AG09319 (cell line): ENCODE measurements around the gene FBP1.

ENCODE experiments used
- DNase-seq: peaks from one replicate; pipeline ENCODE4 v3.0.0-alpha.2; 2010; ENCODE audit warnings: low read depth; ENCODE audit errors: extremely low read depth
- TF ChIP-seq, protein P1 (sequence below): IDR thresholded peaks from 2 replicates; pipeline ENCODE4 v1.5.1; 2011; ENCODE audit warnings: low read depth, mild to moderate bottlenecking, inconsistent platforms, low read length, moderate library complexity

FBP1 gene

DNA sequence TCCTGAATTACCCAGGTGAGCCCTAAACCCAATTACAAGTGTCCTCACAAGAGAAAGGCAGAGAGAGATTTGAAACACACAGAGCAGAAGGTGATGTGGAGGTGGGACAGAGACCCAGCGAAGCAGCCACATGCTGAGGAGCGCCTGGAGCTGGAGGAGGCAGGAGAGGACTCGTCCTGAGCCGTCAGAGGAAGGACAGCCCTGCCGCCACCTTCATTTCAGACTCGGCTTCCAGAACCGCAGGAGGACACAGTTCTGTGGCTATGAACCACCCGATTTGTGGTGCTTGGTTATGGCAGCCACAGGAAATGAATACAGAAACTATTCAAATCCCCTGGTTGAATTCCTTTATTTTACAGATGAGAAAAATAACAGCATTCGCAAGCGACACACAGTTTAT lies 16.4 kb upstream of the FBP1 start:
- TF ChIP-seq, protein P1, sequence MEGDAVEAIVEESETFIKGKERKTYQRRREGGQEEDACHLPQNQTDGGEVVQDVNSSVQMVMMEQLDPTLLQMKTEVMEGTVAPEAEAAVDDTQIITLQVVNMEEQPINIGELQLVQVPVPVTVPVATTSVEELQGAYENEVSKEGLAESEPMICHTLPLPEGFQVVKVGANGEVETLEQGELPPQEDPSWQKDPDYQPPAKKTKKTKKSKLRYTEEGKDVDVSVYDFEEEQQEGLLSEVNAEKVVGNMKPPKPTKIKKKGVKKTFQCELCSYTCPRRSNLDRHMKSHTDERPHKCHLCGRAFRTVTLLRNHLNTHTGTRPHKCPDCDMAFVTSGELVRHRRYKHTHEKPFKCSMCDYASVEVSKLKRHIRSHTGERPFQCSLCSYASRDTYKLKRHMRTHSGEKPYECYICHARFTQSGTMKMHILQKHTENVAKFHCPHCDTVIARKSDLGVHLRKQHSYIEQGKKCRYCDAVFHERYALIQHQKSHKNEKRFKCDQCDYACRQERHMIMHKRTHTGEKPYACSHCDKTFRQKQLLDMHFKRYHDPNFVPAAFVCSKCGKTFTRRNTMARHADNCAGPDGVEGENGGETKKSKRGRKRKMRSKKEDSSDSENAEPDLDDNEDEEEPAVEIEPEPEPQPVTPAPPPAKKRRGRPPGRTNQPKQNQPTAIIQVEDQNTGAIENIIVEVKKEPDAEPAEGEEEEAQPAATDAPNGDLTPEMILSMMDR, result no peak

DNA sequence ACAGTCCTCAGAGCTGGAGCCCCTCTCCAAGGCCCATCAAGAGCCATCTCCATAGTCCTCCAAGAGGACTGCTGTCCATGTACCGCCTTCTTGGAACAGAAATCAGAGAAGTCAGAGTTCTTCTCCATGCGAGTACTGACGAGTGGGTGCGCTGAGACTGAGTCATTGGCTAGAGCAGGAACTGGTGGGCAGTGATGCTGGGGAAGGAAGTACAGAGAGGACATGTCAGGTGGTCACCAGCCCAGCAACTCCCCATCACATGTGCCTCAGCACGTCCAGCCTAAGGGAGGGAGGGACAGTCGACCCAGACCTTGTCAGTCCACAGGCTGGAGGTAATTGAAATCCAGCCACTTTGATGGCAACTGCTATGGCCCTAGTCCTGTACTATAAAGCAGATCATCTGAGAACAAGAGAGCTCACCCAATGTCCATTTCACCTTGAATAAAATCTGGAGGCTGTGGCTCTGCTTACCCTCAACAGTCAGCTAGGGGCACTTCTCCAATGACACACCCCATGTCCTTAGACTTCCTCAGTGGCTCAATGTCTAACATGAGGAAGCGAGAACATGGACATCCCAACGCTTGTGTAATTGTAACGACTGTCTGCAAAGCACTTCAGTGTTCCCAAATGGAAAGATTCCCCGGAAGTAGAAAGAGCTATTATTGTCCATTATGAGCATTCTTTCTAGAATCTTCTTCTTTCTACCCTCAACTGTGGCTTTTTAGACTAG lies 15.0 kb upstream of the FBP1 start:
- TF ChIP-seq, protein P1, result no peak
- no peak for DNase-seq

More for the DNA sequence above, 16.4 kb upstream of the FBP1 start:
- no peak for DNase-seq

DNA sequence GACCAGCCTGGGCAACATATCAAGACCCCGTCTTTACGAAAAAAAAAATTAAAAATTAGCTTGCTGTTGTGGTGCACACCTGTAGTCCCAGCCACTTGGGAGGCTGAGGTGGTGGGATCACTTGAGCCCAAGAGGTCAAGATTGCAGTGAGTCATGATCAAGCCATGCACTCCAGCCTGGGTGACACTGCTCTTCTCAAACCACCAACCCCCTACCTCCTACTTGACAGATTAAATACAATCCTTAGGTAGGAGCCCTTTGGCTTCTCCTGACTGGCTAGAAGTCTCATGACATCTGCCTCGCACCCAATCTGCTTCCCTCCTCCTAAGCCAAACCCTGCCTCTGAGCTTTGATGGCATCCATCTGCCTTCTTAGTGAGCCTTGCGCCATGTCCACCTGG lies 11.6 kb upstream of the FBP1 start:
- TF ChIP-seq, protein P1, result no peak
- no peak for DNase-seq

DNA sequence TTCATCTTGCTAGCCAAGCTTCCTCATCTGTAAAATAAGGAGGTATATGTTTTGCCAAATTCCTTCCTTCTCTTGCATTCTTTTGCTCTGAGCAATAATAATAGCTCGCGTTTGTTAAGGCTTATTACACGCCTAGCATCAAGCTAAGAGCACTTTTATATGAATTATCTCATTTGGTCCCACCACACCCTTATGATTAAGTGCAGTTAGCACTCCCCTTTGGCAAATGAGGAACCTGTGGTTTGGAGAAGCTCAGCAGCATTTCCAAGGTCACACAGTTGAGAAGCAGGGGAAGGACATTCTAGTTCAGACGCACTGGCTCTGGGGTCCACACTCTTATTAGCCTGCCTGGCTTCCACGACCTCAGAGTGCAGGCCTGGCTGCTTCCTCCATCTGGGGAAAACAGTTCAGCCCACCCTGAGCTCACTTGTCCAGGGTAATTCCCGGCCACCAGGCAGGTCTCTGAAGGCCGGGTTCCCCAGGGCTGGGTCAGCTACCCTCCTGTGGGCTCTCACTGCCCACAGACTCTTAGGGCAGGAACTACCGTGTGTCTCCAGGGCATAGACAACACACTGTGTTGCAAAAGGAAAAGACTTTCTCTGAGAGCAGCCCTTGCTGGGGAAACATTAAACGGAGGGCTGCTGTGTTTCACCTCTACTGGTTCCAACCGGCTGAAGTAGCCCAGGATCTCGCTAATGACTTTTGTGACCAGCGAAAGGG lies 9.9 kb upstream of the FBP1 start:
- TF ChIP-seq, protein P1, result no peak
- DNase-seq, result peak; percentile 23

DNA sequence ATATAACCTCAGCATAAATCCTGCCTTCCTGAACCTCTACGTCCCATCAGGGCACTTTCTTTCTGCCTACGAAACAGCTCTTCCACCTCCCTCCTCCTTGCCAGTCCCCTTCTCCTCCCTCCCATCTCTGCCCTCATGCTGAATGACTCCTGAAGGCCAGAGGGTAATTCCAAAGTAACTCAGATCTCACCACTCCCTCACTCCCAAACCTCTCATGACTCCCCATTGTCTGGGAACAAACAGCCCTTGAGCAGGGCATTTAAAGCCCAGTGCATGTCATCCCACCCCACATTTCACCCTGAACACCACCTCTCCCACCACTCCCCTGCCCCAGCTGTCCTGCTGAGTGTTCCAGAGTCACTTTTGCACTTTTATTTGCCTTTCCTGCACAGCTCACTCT lies 8.9 kb upstream of the FBP1 start:
- DNase-seq, result no peak
- TF ChIP-seq, protein P1, result no peak

DNA sequence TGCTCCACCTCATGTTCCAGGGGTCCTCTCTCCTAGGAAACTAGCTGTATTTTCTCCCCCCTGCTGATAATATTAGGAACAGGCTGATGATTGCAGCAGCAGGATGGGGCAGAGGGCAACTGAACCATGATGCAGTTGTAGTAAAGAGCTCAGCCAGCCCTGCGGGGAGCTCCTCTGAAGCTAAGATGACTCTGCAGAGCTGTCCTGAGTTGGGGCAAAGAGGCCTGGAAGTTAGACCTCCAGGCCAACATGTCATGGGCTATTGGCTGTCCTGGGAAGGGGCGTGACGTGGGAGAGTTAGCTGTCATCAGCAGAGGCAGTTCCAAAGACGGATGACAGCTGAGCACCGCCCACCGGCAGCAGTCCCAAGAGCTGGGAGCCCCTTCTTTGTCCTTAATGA lies 6.6 kb upstream of the FBP1 start:
- DNase-seq, result no peak
- TF ChIP-seq, protein P1, result no peak

DNA sequence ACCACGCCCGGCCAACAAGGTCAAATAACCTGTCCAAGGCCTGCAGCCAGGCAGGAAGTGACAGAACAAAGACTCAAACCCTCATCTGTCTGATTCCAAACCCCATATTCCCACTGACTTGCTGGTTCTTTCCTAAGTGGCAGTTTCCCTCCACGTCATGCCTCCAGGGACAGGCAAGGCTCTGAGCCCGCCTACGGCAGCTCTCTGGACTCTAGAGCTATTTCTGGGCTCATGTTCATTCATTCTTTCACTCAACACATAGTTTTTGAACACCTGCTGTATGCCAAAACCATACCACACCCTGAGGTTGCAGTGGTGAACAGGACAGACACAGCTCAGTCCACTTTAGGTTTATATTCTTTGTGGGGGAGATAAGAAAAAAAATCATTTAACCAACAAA lies 5.2 kb upstream of the FBP1 start:
- DNase-seq, result no peak
- TF ChIP-seq, protein P1, result no peak
